DMS53 (cell line): Measurements from ENCODE around the gene ZNF385C.

Experiments
- DNase-seq: peaks from one replicate; lab custom pipeline; 2025; lab: John Stamatoyannopoulos, UW

The ZNF385C gene

GRCh38 chr17:42125565-42125964 lies 27.3 kb upstream of the ZNF385C start:
- DNase-seq: no peak

- DNase-seq: peak; percentile 19
These were observed 26.0 kb upstream of the ZNF385C start for GRCh38 chr17:42124256-42124655.

- DNase-seq: peak; percentile 88
These were observed 24.4 kb upstream of the ZNF385C start, which contains the start of gene HSPB9 for GRCh38 chr17:42122371-42123303. HSPB9 (plus strand) TSS chr17:42122804; CDS start chr17:42122851, 47 bp downstream.

GRCh38 chr17:42120770-42121769 lies 22.8 kb upstream of the ZNF385C start, which contains the start of gene KAT2A:
KAT2A (minus strand) TSS chr17:42121367; CDS start chr17:42121304, 63 bp downstream.
- peak; percentile 89 for DNase-seq

GRCh38 chr17:42120161-42120769 lies 22.0 kb upstream of the ZNF385C start:
- no peak for DNase-seq

- no peak for DNase-seq
These were observed 21.0 kb upstream of the ZNF385C start for GRCh38 chr17:42119301-42119700.

- DNase-seq: peak; percentile 63
These were observed 20.3 kb upstream of the ZNF385C start for GRCh38 chr17:42118545-42118944.

GRCh38 chr17:42118126-42118510 lies 19.8 kb upstream of the ZNF385C start:
- no peak for DNase-seq

- peak; percentile 14 for DNase-seq
These were observed 19.3 kb upstream of the ZNF385C start for GRCh38 chr17:42117397-42118125.

GRCh38 chr17:42116705-42117396 lies 18.6 kb upstream of the ZNF385C start:
- DNase-seq: peak; percentile 87

- no peak for DNase-seq
These were observed 15.8 kb upstream of the ZNF385C start for GRCh38 chr17:42114118-42114517.

- DNase-seq: no peak
These were observed 15.2 kb upstream of the ZNF385C start for GRCh38 chr17:42113293-42114069.

- peak; percentile 88 for DNase-seq
These were observed 14.4 kb upstream of the ZNF385C start, which contains the start of gene DHX58 for GRCh38 chr17:42112552-42113176. DHX58 (minus strand) TSS chr17:42112714; CDS start chr17:42111892, 822 bp downstream.

- DNase-seq: peak; percentile 47
These were observed 13.7 kb upstream of the ZNF385C start for GRCh38 chr17:42111871-42112551.

- DNase-seq: peak; percentile 19
These were observed 13.0 kb upstream of the ZNF385C start for GRCh38 chr17:42111265-42111636.

GRCh38 chr17:42110301-42111264 lies 12.3 kb upstream of the ZNF385C start:
- no peak for DNase-seq

GRCh38 chr17:42109086-42109485 lies 10.8 kb upstream of the ZNF385C start:
- no peak for DNase-seq
